GM21619 (cell line): Measurements from ENCODE around the gene KCTD1.

Source experiments
- ATAC-seq: cut with Tn5 transposase; IDR thresholded peaks from one replicate; pipeline ENCODE4 v1.9.1; 2021; ENCODE audit not compliant: unreplicated experiment

The KCTD1 gene

GRCh38 chr18:26432651-26433424, 115.5 kb downstream of the KCTD1 start:
- ATAC-seq, result no peak

DNA sequence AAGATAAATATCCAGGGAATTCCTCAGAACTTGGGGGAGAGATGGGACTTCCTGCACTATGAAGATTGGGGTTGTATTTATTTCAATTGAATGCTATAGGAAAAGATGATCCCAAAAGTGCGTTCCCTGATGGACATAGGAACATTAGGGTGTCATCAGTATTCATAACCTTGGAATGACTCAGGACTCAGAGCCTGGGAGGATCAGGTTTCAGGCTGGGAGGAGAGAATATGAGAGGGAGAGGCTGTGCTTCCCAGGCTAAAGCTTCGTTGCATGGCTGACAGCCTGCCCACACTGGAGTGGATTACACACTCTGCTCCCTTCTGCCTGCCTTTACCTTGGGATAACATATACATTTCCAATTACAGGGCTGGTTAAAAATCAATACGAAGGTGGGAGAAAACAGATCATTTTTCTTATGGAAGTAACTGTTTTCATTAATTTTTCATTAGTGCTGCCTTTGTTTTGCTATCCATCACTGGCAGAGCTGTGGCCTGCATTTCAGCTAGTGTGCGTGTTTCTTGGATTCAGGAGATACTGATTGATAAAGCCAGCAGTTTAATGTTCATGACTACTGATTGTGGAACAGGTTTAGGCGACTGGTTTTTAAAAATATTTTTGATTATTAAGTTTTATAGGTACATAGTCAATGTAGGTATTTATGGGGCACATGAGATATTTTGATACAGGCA, 118.7 kb downstream of the KCTD1 start:
- ATAC-seq, result no peak

- ATAC-seq, result no peak
These were observed 123.2 kb downstream of the KCTD1 start for GRCh38 chr18:26425148-26425531.

- ATAC-seq, result no peak
These were observed 123.8 kb downstream of the KCTD1 start for GRCh38 chr18:26424428-26425147.

- ATAC-seq, result peak; percentile 83
These were observed 125.7 kb downstream of the KCTD1 start for GRCh38 chr18:26422472-26423162.

DNA sequence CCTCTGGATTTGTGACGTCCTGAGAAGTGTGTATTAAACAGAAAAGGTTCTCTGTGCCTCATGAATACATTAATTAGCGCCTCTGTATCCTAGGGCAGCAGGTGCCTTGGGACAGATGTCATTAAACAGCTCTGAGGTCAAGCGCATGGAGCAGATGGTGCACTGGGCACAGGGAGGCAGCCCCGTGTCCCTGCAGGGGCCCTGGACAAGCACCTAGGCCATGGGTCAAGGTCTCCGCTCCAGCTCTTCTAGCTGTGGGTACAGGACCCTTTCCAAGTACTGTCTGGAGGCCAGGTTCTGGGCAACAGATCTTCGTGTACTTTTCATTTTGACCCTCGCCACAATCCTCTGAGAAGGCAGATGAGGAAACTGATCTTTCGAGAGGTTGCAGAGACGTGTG, 126.4 kb downstream of the KCTD1 start:
- no peak for ATAC-seq

DNA sequence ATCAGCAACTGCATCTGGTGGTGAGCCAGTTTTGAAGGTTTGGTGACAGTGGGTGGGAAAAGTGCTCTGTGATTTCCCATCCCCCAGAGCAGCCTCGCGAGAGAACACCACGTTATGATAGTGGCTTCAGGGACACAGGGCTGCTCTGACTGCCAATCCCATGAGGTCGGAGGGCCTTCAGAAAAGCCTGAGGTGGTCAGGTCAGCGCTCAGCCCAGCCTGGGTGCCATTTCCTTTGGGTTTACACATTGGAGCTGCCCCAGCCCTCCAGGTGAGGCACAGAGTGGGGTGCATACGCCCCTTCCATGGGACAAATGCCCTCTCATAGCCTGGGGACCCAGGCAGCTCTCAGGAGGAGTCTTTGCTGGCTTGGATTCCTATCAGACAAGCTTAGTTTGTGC, 126.8 kb downstream of the KCTD1 start:
- no peak for ATAC-seq

- ATAC-seq, result no peak
These were observed 128.6 kb downstream of the KCTD1 start for GRCh38 chr18:26419746-26420145.

DNA sequence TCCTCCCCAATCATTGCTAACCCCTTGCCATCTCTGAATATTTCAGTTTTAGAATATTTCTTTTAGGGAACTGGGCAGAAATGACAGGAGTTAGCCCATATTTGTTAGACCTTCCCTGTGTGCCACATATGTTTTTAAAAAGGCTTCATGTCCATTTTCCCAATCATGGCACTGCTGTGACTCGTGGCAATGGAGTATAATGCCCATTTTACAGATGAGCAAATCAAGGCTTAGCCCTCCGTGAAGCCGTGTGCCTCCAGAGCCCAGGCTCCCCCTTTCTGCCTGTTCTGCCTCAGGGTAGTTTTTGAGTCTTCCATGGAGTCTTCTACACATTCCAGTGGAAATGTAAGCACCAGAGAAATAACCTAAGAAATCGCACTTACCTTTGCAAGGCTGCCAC, 130.1 kb downstream of the KCTD1 start:
- ATAC-seq, result no peak

DNA sequence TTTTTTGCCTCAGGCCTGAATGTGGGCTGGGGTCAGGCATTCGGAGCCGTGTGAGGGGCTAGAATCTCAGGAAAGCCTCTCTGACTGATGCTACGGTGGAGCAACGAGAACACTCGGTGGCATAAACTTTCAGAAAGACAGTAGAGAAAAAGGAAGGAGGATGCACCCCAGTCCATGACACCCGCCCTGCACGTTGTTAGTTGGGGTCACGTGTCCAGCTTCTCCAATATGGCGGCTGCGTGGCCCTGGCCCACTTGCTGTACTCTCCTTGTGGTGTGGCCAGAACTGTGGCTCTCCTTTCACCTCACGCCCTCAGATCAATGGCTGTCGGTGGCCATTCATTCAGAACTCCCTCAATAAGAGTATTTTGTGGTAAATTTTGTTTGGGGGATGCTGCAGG, 131.2 kb downstream of the KCTD1 start:
- ATAC-seq, result no peak

DNA sequence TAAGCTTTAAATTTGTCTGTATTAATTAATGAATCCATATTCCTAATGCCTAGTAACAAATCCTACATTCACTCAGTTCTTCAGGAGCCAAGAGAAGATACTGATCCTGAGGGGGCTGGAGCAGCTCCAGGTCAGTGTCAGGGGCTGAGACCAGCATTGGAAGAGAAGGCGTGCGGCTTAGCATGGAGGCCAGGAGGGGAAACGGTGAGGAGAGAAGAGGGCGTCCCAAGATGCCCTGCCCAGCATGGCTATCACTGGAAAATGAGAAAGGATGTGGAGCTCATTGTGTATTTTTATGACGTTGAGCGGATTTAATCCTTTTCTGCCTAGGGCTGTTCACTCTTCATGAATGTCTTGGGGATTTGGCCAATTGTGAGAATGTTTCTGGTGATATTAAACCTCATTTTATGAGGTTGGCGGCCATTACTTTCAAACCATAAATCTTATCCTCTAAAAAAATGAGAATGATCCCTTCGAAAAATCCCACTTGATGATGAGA, 131.7 kb downstream of the KCTD1 start:
- ATAC-seq, result no peak

DNA sequence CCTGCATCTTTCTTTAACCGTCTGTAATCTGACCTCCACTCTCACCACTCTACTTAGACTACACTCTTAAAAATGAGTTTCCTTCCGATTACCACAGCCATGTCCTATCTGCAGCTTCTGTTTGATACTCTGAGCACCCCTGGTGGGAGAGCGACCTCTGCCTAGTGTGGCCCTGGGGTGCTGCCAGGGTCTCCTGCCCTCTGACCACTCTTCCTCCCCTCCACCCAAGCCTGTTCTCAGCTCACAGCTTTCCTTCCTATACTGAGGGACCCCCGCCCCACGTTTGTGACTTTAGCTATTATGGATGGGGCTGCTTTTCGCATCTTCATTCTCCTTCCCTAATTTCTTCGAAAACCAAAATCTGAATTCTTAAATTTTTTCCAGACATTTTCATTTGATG, 132.7 kb downstream of the KCTD1 start:
- no peak for ATAC-seq

DNA sequence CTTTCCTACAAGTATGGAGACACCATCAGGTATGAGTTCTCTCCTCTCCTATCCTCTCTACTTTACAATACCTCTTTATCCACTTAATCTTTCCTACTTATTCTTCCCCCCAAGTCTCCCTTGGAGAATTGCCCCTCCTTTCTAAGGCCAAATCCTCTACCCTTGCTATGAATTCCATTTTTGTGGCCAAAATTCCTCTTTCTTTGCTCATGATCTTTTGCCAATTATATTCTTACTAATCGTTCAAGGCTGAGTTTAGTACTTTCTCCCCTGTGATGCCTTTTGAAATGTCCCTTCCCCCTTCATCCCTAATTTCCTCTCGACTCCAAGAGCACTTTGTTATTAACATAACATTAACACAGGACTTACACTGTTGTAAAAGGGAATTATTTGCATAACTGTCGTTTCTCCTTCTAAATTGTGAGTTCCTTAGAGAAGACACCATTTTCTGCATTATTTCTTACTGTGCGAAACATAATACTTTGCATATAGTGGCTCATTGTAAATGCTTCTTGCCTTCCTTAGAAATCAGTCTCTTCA, 133.4 kb downstream of the KCTD1 start:
- ATAC-seq, result no peak

DNA sequence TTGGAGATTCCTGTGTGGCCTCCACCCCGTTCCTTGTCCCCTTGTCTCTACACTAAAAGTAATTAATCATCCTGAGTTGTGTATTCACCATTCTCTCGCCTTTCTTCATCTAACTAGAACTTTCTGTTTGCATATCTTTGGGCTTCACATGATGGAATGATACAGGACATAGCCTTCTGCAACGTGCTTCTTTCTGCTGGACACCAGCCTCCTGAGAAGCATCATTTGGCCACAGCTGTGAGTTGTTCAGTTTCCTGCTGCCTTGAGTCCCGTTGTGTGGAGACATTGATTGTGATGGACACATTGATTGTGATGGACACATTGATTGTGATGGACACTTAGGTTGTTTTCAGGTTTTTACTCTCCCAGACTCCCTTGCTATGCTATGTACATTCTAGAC, 139.3 kb downstream of the KCTD1 start:
- ATAC-seq, result no peak

DNA sequence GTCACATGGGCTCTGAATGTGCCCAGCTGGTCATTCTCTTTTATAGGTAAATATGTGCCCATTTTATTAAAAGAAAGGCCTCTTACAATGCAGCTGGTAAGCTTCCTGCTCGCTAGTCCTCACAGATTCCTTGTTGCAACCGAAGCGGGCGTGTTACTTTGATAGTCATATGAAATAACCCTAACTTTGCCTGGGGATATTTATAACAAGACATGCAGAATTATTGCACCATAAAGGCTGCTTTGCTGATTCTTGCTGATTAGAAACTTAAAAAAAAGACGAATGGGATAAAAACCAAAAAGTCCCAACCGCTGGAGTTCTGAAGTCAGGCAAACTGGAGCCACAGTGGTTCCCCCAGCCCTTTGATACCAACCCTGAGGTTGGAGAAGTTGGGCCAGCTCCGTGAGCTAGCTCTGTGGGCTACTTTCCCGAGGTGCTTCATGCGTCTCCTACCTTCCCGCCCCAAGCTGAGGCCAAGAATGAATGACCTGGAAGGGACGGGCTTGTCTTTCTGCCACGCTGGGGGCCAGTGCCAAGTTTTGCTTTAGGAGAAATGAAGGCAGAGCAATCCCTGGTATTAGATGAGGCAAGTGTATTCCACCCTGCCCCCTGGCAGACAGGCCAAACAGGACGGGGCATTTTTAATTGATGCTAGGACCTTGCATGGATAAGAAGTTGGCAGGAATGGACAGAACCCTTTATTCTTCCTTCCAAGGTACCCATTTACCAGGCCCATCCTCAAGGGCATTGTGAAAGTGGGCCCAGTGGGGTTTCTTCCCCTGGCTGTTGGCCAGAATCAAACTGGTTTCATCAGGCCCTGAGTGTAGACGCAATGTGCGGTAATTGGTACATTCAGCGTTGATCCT, 140.4 kb downstream of the KCTD1 start:
- no peak for ATAC-seq

DNA sequence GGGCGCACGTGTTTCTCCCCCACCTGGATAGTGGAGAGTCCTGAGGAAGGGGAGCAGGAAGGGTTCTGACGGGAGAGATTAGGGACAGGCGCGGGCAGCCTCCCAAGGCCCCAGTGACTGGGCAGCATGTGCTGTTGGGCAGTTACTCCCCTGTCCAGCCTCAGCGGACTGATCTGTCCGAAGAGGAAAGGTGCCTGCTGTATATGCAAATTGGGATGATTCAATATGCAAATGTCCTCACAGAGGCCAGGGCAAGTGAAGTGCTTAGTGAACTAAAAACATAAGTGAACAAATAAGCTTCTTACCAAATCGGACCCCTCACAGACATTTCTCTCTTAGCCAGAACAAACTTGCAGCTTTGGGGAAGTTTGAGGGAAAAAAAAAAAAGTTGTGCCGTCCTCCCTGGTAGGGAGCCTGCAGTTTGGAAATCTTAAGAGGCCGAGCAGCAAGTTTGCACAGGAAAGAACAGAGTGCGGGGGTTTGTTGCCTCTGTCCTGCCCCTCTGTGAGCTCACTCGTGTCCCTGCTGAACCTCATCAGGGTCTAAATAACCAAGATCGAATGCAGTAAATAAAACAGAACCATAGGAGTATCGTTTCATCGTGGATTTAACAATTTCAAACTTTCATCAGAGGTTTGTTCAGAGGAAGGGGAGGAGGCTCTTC, 141.4 kb downstream of the KCTD1 start:
- no peak for ATAC-seq

DNA sequence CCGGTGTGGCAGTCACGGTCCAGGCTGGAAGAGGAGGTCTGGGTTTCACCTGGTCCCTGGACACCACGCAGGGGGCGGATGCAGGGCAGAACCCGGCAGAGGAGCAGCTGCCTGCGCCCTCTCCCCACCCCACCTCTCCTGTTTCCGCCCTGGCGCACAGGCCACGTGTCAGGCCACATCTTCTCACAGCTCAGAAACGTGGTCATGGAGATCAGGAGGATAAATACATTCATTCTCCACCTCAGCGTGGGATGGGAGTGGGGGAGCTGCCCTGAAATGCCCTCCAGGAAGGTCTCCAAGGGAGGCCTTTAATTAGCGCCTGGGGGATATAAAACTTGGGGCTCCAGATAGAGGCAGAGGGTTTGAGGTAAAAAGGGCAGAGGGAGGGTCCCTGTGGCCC, 142.0 kb downstream of the KCTD1 start:
- ATAC-seq, result no peak

- peak; percentile 87 for ATAC-seq
These were observed 143.1 kb downstream of the KCTD1 start for GRCh38 chr18:26405190-26405801.
